Fibroblast of skin of right biceps (primary cell): ENCODE data around the gene OR4B1.

Source experiments
- DNase-seq: peaks from one replicate; pipeline ENCODE4 v3.0.0-alpha.2; 2013

Gene OR4B1

GRCh38 chr11:48263423-48263911, 46.9 kb downstream of the OR4B1 start, which contains the start of gene OR4X1:
Gene OR4X1 (plus strand): TSS chr11:48263861. CDS start chr11:48263861, 0 bp downstream.
- no peak for DNase-seq
